Fibroblast of lung (primary cell): ENCODE data around the gene FOXP2.

Source experiments
- CTCF ChIP-seq, 2 donors: IDR thresholded peaks in 1 of 2; conservative IDR thresholded peaks in 1 of 2; 1 replicate in 1 of 2; 2 replicates in 1 of 2; pipeline ENCODE4 v1.5.1; 2011 to 2012; ENCODE audit warnings: low read length in 2 of 2, control low read depth in 1 of 2, inconsistent platforms in 1 of 2, low read depth in 1 of 2, mild to moderate bottlenecking in 1 of 2
- EZH2 ChIP-seq: IDR thresholded peaks from 2 replicates; pipeline ENCODE4 v1.5.1; 2012; ENCODE audit warnings: low read length, control low read depth, mild to moderate bottlenecking; ENCODE audit errors: missing control alignments

- TF ChIP-seq CTCF (conservative IDR thresholded peaks at IDR 0.05 in 1 of 2, IDR thresholded peaks at IDR 0.05 in 1 of 2; ENCODE audit: low read depth in 1 of 2, low read length in 2 of 2) (no peak), EZH2 (no peak)
Measured at GRCh38 chr7:114722562-114722961, 307.9 kb downstream of the FOXP2 start.
